Panc1 (cell line): ENCODE data around the gene HERC5. TPM values are rescaled to one million over a fixed set of nuclear protein-coding genes. Genes with fewer than 3 reads are reported as not detected.
A peak's percentile ranks its signal among the peaks of the same experiment; 100 is the strongest.

Source experiments
- ATAC-seq: fragments of 200-7000 bp; cut with Tn5 transposase; 2 replicates; pipeline ENCODE4 v1.9.1; 2020; ENCODE audit warnings: mild to moderate bottlenecking, moderate library complexity
- BruUV-seq: library from RNA; stranded (reverse); fragments of 400-500 nt; replicated peaks from 2 replicates; lab custom pipeline; 2021; lab: Mats Ljungman, UMichigan
- CTCF ChIA-PET: fragments of 300-600 bp; sonication (Branson Sonifier 250); formaldehyde crosslinking; loops from one replicate; lab custom pipeline; 2022; ENCODE audit warnings: antibody characterized with exemption; lab: Charles Lee
- POLR2A ChIA-PET: fragments of 300-600 bp; sonication (Branson Sonifier 250); formaldehyde crosslinking; loops from one replicate; lab custom pipeline; 2022; ENCODE audit warnings: antibody characterized with exemption; lab: Charles Lee
- DNase-seq: peaks from one replicate; pipeline ENCODE4 v3.0.0-alpha.2; 2010; ENCODE audit warnings: low read depth, low spot score
- H3K27ac ChIP-seq: 2 replicates; pipeline ENCODE4 v1.5.1; 2011; ENCODE audit warnings: mild to moderate bottlenecking, low read length, inconsistent platforms
- H3K27me3 ChIP-seq: fragments of 200-500 bp; sonication (Bioruptor generic); 2 replicates; pipeline ENCODE4 v1.6.0; 2014; ENCODE audit warnings: low read length, inconsistent platforms; ENCODE audit not compliant: control insufficient read depth, insufficient read depth
- H3K36me3 ChIP-seq: fragments of 200-500 bp; sonication (Bioruptor generic); 2 replicates; pipeline ENCODE4 v1.5.1; 2014; ENCODE audit warnings: inconsistent platforms, mild to moderate bottlenecking, low read length, moderate library complexity; ENCODE audit not compliant: control insufficient read depth, insufficient read depth
- H3K4me1 ChIP-seq: 2 replicates; pipeline ENCODE4 v1.5.1; 2011; ENCODE audit warnings: inconsistent platforms, mild to moderate bottlenecking, low read length, moderate library complexity; ENCODE audit not compliant: control insufficient read depth, insufficient read depth
- H3K4me3 ChIP-seq, 2 experiments: 2 replicates each; pipeline ENCODE4 v1.5.1; 2011 to 2012; ENCODE audit warnings: low read depth in 2 of 2, low read length in 2 of 2, mild to moderate bottlenecking in 2 of 2, inconsistent platforms in 1 of 2, moderate library complexity in 1 of 2
- H3K9me3 ChIP-seq: fragments of 200-500 bp; sonication (Bioruptor generic); 2 replicates; pipeline ENCODE4 v1.5.1; 2014; ENCODE audit warnings: low read depth, mild to moderate bottlenecking, inconsistent platforms, low read length, moderate library complexity; ENCODE audit not compliant: control insufficient read depth, insufficient read depth
- POLR2AphosphoS5 ChIP-seq: IDR thresholded peaks from 2 replicates; pipeline ENCODE4 v1.6.1; 2012; ENCODE audit warnings: mild to moderate bottlenecking, low read depth, low read length, moderate library complexity
- SIN3A ChIP-seq: IDR thresholded peaks from 2 replicates; pipeline ENCODE4 v1.6.1; 2012; ENCODE audit warnings: low read depth, mild to moderate bottlenecking, low read length, moderate library complexity, borderline replicate concordance; ENCODE audit not compliant: insufficient read depth
- TCF7L2 ChIP-seq: IDR thresholded peaks from 2 replicates; pipeline ENCODE4 v1.6.1; 2011; ENCODE audit warnings: mild to moderate bottlenecking, low read depth, low read length, inconsistent platforms
- in situ Hi-C: cut with HindIII; loops from 2 replicates; pipeline ENCODE4 v1.10.0; 2016; ENCODE audit warnings: low sequenced_read_pairs, low pct_unique_long_range_greater_than_20kb
- intact Hi-C: fragments of 100-400 bp; cut with micrococcal nuclease; formaldehyde crosslinking; loops from one replicate; pipeline ENCODE4 v1.10.0; 2022; ENCODE audit not compliant: unreplicated experiment
- total RNA-seq: library from RNA; stranded (reverse); gene quantifications from one replicate; pipeline ENCODE4 v1.2.1, GENCODE V29; 2021; ENCODE audit not compliant: unreplicated experiment
- TF ChIP-seq, protein P1 (sequence below): fragments of 450-650 bp; IDR thresholded peaks from 2 replicates; pipeline ENCODE4 v1.5.1; 2017; ENCODE audit warnings: mild to moderate bottlenecking
- TF ChIP-seq, protein P2 (sequence below), 2 experiments: IDR thresholded peaks; 2 replicates each; pipeline ENCODE4 v1.6.1; 2011 to 2012; ENCODE audit warnings: low read depth in 2 of 2, control low read depth in 1 of 2, low read length in 1 of 2, mild to moderate bottlenecking in 1 of 2, moderate library complexity in 1 of 2; ENCODE audit not compliant: insufficient read depth in 1 of 2

HERC5 gene
- total RNA-seq, 1 experiment from 2014 or later, result 6.7 TPM

DNA sequence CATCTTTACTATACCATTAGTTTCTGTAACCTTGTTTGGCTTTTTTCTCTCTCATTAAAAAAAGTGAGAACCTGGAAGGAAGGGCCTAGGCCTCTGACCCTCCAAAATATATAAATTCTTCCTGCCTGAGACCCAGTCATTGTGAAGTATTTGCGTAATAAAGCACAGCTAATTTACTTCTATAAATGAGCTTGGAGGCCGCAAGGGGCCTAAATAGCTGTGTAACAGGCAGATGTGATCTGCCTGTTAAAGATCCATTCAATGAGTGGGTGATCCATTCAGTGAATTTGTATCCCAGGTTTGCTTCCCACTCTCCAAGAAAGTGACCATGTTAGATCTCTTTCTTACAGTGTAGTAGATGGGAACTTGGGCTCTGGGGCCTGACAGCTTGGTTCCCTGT is 67.3 kb downstream of the HERC5 start:
- Histone ChIP-seq H3K36me3 (peaks cover 6% of the 10 kb centered on the region), H3K9me3 (no peaks in the 10 kb centered on the region), H3K4me1 (peaks cover 3% of the 10 kb centered on the region), H3K4me3 (peak overlapping the region; percentile 82 to 87), H3K27ac (peak overlapping the region; percentile 84), H3K27me3 (no peaks in the 10 kb centered on the region)
- BruUV-seq, result no TSS peak
- in situ Hi-C loops, result no loop called here
- intact Hi-C loops, result no loop called here
- ChIA-PET POLR2A (interaction anchor here (0.7 kb wide), 1 partner anchor 316 kb away, joined by 10 read pairs; no protein-coding TSS in a partner anchor), CTCF (no interaction called here)
- no peak for ATAC-seq
- TF ChIP-seq, protein P1, sequence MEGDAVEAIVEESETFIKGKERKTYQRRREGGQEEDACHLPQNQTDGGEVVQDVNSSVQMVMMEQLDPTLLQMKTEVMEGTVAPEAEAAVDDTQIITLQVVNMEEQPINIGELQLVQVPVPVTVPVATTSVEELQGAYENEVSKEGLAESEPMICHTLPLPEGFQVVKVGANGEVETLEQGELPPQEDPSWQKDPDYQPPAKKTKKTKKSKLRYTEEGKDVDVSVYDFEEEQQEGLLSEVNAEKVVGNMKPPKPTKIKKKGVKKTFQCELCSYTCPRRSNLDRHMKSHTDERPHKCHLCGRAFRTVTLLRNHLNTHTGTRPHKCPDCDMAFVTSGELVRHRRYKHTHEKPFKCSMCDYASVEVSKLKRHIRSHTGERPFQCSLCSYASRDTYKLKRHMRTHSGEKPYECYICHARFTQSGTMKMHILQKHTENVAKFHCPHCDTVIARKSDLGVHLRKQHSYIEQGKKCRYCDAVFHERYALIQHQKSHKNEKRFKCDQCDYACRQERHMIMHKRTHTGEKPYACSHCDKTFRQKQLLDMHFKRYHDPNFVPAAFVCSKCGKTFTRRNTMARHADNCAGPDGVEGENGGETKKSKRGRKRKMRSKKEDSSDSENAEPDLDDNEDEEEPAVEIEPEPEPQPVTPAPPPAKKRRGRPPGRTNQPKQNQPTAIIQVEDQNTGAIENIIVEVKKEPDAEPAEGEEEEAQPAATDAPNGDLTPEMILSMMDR, result no peak
- TF ChIP-seq POLR2AphosphoS5 (no peak), TCF7L2 (no peak), SIN3A (no peak)
- TF ChIP-seq, protein P2, sequence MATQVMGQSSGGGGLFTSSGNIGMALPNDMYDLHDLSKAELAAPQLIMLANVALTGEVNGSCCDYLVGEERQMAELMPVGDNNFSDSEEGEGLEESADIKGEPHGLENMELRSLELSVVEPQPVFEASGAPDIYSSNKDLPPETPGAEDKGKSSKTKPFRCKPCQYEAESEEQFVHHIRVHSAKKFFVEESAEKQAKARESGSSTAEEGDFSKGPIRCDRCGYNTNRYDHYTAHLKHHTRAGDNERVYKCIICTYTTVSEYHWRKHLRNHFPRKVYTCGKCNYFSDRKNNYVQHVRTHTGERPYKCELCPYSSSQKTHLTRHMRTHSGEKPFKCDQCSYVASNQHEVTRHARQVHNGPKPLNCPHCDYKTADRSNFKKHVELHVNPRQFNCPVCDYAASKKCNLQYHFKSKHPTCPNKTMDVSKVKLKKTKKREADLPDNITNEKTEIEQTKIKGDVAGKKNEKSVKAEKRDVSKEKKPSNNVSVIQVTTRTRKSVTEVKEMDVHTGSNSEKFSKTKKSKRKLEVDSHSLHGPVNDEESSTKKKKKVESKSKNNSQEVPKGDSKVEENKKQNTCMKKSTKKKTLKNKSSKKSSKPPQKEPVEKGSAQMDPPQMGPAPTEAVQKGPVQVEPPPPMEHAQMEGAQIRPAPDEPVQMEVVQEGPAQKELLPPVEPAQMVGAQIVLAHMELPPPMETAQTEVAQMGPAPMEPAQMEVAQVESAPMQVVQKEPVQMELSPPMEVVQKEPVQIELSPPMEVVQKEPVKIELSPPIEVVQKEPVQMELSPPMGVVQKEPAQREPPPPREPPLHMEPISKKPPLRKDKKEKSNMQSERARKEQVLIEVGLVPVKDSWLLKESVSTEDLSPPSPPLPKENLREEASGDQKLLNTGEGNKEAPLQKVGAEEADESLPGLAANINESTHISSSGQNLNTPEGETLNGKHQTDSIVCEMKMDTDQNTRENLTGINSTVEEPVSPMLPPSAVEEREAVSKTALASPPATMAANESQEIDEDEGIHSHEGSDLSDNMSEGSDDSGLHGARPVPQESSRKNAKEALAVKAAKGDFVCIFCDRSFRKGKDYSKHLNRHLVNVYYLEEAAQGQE (IDR thresholded peaks at IDR 0.05; ENCODE audit: insufficient read depth in 1 of 2, low read depth in 2 of 2, low read length in 1 of 2), result no peak
- DNase-seq, result no peak

DNA sequence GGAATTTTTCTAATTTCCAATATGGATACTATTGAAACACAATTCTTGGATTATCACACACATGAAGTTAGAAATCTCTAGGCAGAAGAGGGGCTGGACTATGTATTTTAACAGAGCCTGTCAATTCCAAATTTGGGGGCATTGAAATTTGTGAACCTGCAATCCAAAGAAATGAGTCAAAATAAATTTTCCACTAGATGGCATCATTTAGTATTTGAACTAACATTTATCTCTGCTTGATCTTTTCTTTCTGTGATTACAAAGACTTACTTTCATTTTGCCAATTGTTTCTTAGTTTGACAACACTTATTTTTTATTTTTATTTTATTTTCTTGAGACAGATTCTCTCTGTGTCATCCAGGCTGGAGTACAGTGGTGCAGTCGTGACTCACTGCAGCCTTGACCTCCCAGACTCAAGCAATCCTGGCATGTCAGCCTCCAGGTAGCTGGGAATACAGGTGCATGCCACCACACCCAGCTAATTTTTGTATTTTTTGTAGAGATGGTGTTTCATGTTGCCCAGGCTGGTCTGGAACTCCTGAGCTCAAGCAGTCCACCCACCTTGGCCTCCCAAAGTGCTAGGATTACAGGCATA is 69.4 kb downstream of the HERC5 start:
- in situ Hi-C loops (no loop called here), intact Hi-C loops (loop anchor here (2.0 to 5.0 kb wide), 2 partner anchors 132 to 496 kb away; no protein-coding TSS in a partner anchor)
- Histone ChIP-seq H3K9me3 (no peaks in the 10 kb centered on the region), H3K27me3 (no peaks in the 10 kb centered on the region), H3K36me3 (peaks cover 3% of the 10 kb centered on the region), H3K4me1 (peaks cover 3% of the 10 kb centered on the region), H3K27ac (no peak overlapping the region), H3K4me3 (no peak overlapping the region)
- ChIA-PET CTCF (interaction anchor here (0.7 kb wide), 1 partner anchor 293 kb away, joined by 3 read pairs; no protein-coding TSS in a partner anchor), POLR2A (no interaction called here)
- ATAC-seq, result no peak
- DNase-seq, result no peak
- no peak for TF ChIP-seq POLR2AphosphoS5
- TF ChIP-seq, protein P1, result peak; percentile 28; the same call in 1 of the 2 replicates
- no TSS peak for BruUV-seq
